GM12878 (cell line): ENCODE results near the gene TMEM37. TPM values are rescaled to one million over a fixed set of nuclear protein-coding genes. Genes with fewer than 3 reads are reported as not detected.

ENCODE experiments used
- ATAC-seq: fragments of 200-7000 bp; cut with Tn5 transposase; 3 replicates; pipeline ENCODE4 v1.9.1; 2020; ENCODE audit warnings: mild to moderate bottlenecking, moderate library complexity
- BruUV-seq: library from RNA; stranded (reverse); fragments of 400-500 nt; replicated peaks from 2 replicates; lab custom pipeline; 2021; lab: Mats Ljungman, UMichigan
- CTCF ChIA-PET: fragments of 300-600 bp; sonication (Branson Sonifier 250); formaldehyde crosslinking; extraction: SDS; loops from one replicate; lab custom pipeline; 2021; ENCODE audit warnings: inconsistent platforms; lab: Yijun Ruan, JAX
- POLR2A ChIA-PET: fragments of 350-600 bp; formaldehyde crosslinking; extraction: SDS; loops from one replicate; lab custom pipeline; 2021; ENCODE audit warnings: inconsistent platforms; lab: Charles Lee
- RAD21 ChIA-PET: fragments of 300-600 bp; sonication (Branson Sonifier 250); formaldehyde crosslinking; loops from one replicate; lab custom pipeline; 2023; ENCODE audit warnings: antibody characterized with exemption; ENCODE audit not compliant: unreplicated experiment; lab: Charles Lee
- SMC1A ChIA-PET: fragments of 300-600 bp; sonication (Branson Sonifier 250); formaldehyde crosslinking; loops from one replicate; lab custom pipeline; 2023; ENCODE audit not compliant: unreplicated experiment, uncharacterized antibody; lab: Charles Lee
- DNase-seq: peaks from one replicate; pipeline ENCODE4 v3.0.0-alpha.2; 2011; ENCODE audit warnings: low read depth, low spot score
- FAIRE-seq: peaks from 3 replicates; lab custom pipeline; 2011; peaks lifted over from hg19 to GRCh38; lab: Jason Lieb, UNC
- H2AFZ ChIP-seq: 2 replicates; pipeline ENCODE4 v1.6.0; 2011; ENCODE audit warnings: low read depth, low read length, control low read depth; ENCODE audit not compliant: control insufficient read depth
- H3K27ac ChIP-seq: 2 replicates; pipeline ENCODE4 v1.5.1; 2011; ENCODE audit warnings: control low read depth; ENCODE audit not compliant: control insufficient read depth, insufficient read depth
- H3K27me3 ChIP-seq, 2 experiments: replicated peaks in 1 of 2; 2 replicates each; pipeline versions ENCODE4 v1.6.0 to v1.6.1; 2011; ENCODE audit warnings: low read length in 1 of 2; ENCODE audit not compliant: control insufficient read depth in 2 of 2, insufficient read depth in 2 of 2
- H3K36me3 ChIP-seq, 2 experiments: 2 replicates each; pipeline ENCODE4 v1.5.1; 2011; ENCODE audit warnings: low read length in 1 of 2; ENCODE audit not compliant: control insufficient read depth in 2 of 2, insufficient read depth in 2 of 2
- H3K4me1 ChIP-seq: 2 replicates; pipeline ENCODE4 v1.6.1; 2011; ENCODE audit warnings: mild to moderate bottlenecking, low read length, moderate library complexity, mixed read lengths; ENCODE audit not compliant: control insufficient read depth, insufficient read depth
- H3K4me2 ChIP-seq: 2 replicates; pipeline ENCODE4 v1.6.0; 2011; ENCODE audit warnings: control low read depth; ENCODE audit not compliant: control insufficient read depth, insufficient read depth
- H3K4me3 ChIP-seq: fragments of 200-600 bp; sonication (generic); 2 replicates; pipeline ENCODE4 v1.5.1; 2016
- H3K79me2 ChIP-seq: 2 replicates; pipeline ENCODE4 v1.6.0; 2011; ENCODE audit warnings: low read length; ENCODE audit not compliant: control insufficient read depth, insufficient read depth
- H3K9ac ChIP-seq: 2 replicates; pipeline ENCODE4 v1.8.0; 2011; ENCODE audit warnings: low read length, control low read depth, mixed read lengths; ENCODE audit not compliant: control insufficient read depth, insufficient read depth
- H3K9me3 ChIP-seq: replicated peaks from 3 replicates; pipeline ENCODE4 v1.5.1; 2011; ENCODE audit warnings: mild to moderate bottlenecking, low read length; ENCODE audit not compliant: control insufficient read depth, insufficient read depth
- H4K20me1 ChIP-seq: 2 replicates; pipeline ENCODE4 v1.6.0; 2011; ENCODE audit not compliant: control insufficient read depth, insufficient read depth
- CBX5 ChIP-seq: sonication (generic); IDR thresholded peaks from 2 replicates; pipeline ENCODE4 v1.6.1; 2016; ENCODE audit warnings: low read depth, moderate library complexity, mild to moderate bottlenecking, inconsistent platforms
- EGR1 ChIP-seq, 2 experiments: IDR thresholded peaks; 1 replicate in 1 of 2; 2 replicates in 1 of 2; pipeline ENCODE4 v1.6.1; 2011 to 2012; ENCODE audit warnings: low read depth in 2 of 2, low read length in 2 of 2, borderline replicate concordance in 1 of 2, mild to moderate bottlenecking in 1 of 2, moderate library complexity in 1 of 2
- EP300 ChIP-seq, 2 experiments: fragments of 150-350 bp in 1 of 2; IDR thresholded peaks; 2 replicates each; pipeline ENCODE4 v1.6.1; 2011 to 2012; ENCODE audit warnings: low read depth in 2 of 2, low read length in 2 of 2, borderline replicate concordance in 1 of 2, improper control_type of control experiment in 1 of 2, inconsistent platforms in 1 of 2; ENCODE audit not compliant: control insufficient read depth in 1 of 2
- FOS ChIP-seq: IDR thresholded peaks from 3 replicates; pipeline ENCODE4 v1.6.1; 2011; ENCODE audit warnings: borderline replicate concordance; ENCODE audit not compliant: insufficient read length; ENCODE audit errors: extremely low read depth
- FOXK2 ChIP-seq: fragments of 450-650 bp; IDR thresholded peaks from 2 replicates; pipeline ENCODE4 v1.6.1; 2017; ENCODE audit warnings: mild to moderate bottlenecking, moderate library complexity
- IRF4 ChIP-seq: IDR thresholded peaks from 2 replicates; pipeline ENCODE4 v1.6.1; 2011; ENCODE audit warnings: low read depth, low read length
- PBX3 ChIP-seq: IDR thresholded peaks from 2 replicates; pipeline ENCODE4 v1.6.1; 2011; ENCODE audit warnings: mild to moderate bottlenecking, low read depth, low read length, moderate library complexity; ENCODE audit not compliant: insufficient replicate concordance
- RELA ChIP-seq: fragments of 450-650 bp; IDR thresholded peaks from 2 replicates; pipeline ENCODE4 v1.8.0; 2014; ENCODE audit warnings: borderline replicate concordance; ENCODE audit not compliant: partially characterized antibody
- RUNX3 ChIP-seq: IDR thresholded peaks from 2 replicates; pipeline ENCODE4 v1.6.1; 2012; ENCODE audit warnings: low read length, inconsistent platforms
- SKIL ChIP-seq: fragments of 450-650 bp; IDR thresholded peaks from 2 replicates; pipeline ENCODE4 v1.6.1; 2017; ENCODE audit warnings: mild to moderate bottlenecking, low read depth, inconsistent platforms; ENCODE audit not compliant: poor library complexity, severe bottlenecking
- SMC3 ChIP-seq: IDR thresholded peaks from 2 replicates; pipeline ENCODE4 v1.6.1; 2011; ENCODE audit warnings: low read length, improper control_type of control experiment, borderline replicate concordance
- SP1 ChIP-seq: IDR thresholded peaks from one replicate; pipeline ENCODE4 v1.6.1; 2011; ENCODE audit warnings: low read depth, low read length
- SPI1 ChIP-seq: IDR thresholded peaks from 2 replicates; pipeline ENCODE4 v1.6.1; 2011; ENCODE audit warnings: low read depth, mild to moderate bottlenecking, low read length, moderate library complexity, borderline replicate concordance; ENCODE audit not compliant: insufficient read depth
- WRNIP1 ChIP-seq: IDR thresholded peaks from 2 replicates; pipeline ENCODE4 v1.6.1; 2011; ENCODE audit warnings: low read depth, low read length, improper control_type of control experiment, borderline replicate concordance
- ZBTB40 ChIP-seq: fragments of 450-650 bp; IDR thresholded peaks from 2 replicates; pipeline ENCODE4 v1.6.1; 2016; ENCODE audit warnings: mild to moderate bottlenecking, moderate library complexity, borderline replicate concordance
- WGBS: methylation state at CpG from one replicate; pipeline ENCODE4 v1.1.6; 2016; ENCODE audit warnings: low lambda C conversion rate; ENCODE audit not compliant: insufficient replicate concordance, insufficient coverage; ENCODE audit errors: missing lambda C conversion rate; 5-methylcytosine and 5-hydroxymethylcytosine counted together
- in situ Hi-C: fragments of 300-500 bp; cut with MboI; formaldehyde crosslinking; loops from 9 replicates; pipeline ENCODE4 v1.14.3; 2018; ENCODE audit warnings: mixed read lengths
- intact Hi-C: fragments of 100-400 bp; cut with micrococcal nuclease; formaldehyde crosslinking; loops from one replicate; pipeline ENCODE4 v1.14.2; 2022; ENCODE audit not compliant: unreplicated experiment
- polyA plus RNA-seq, 11 experiments: library from polyadenylated mRNA; depleted of rRNA in 4 of 11; unstranded in 6 of 11; stranded (reverse) in 5 of 11; fragments of >200 nt; fragmentation: Nextera tagmentation in 4 of 11; fragmentation: Illumina TruSeq in 1 of 11; extraction: Ambion mirVana in 4 of 11; extraction: Trizol in 1 of 11; gene quantifications; 1 replicate in 1 of 11; 2 replicates in 10 of 11; pipeline versions ENCODE4 v1.2.1 to v1.2.3, GENCODE V29; 2011 to 2016; ENCODE audit warnings: inconsistent platforms in 2 of 11, missing spikeins in 2 of 11, low read depth in 1 of 11
- total RNA-seq, 4 experiments: library from RNA; depleted of rRNA in 3 of 4; stranded (reverse); fragments of >200 nt in 3 of 4; fragmentation: Illumina TruSeq in 1 of 4; extraction: Trizol in 1 of 4; gene quantifications; 2 replicates each; pipeline versions ENCODE4 v1.2.1 to v1.2.3, GENCODE V29; 2013 to 2021

TMEM37 gene
- total and polyA plus RNA-seq, 10 of the 15 experiments (the other 5 are each of a cell fraction or from before 2014, with no cell fraction given), result 0.07 to 0.67 (median 0.24) TPM; not detected in 3

GRCh38 chr2:119441376-119442225 is 9.9 kb downstream of the TMEM37 start:
- ATAC-seq (no peak), DNase-seq (no peak), FAIRE-seq (no peak)
- no peaks in the 10 kb centered on the region for H3K4me1 ChIP-seq
- no peaks in the 10 kb centered on the region for H3K79me2 ChIP-seq
- no peaks in the 10 kb centered on the region for H3K27me3 ChIP-seq
- RAD21 ChIA-PET, result interaction anchor here (1.1 kb wide), 1 partner anchor 27 kb away, joined by 3 read pairs; no protein-coding TSS in a partner anchor
- 19% methylated on average over 8 of the region's 8 CpGs for WGBS
- no TSS peak for BruUV-seq
- H3K4me2 ChIP-seq, result no peak overlapping the region
- intact Hi-C loops, result no loop called here
- no peaks in the 10 kb centered on the region for H3K9me3 ChIP-seq
- in situ Hi-C loops, result no loop called here
- CTCF ChIA-PET, result interaction anchor here (1.0 to 1.3 kb wide), 6 partner anchors 29 to 45 kb away, joined by 3 to 6 read pairs (median 4); no protein-coding TSS in a partner anchor
- POLR2A ChIA-PET, result no interaction called here
- SMC1A ChIA-PET, result interaction anchor here (1.3 to 1.7 kb wide), 3 partner anchors 10 to 38 kb away, joined by 3 to 5 read pairs (median 3); no protein-coding TSS in a partner anchor
- no peaks in the 10 kb centered on the region for H4K20me1 ChIP-seq
- H2AFZ ChIP-seq, result no peak overlapping the region
- no peak overlapping the region for H3K4me3 ChIP-seq
- H3K36me3 ChIP-seq, result no peaks in the 10 kb centered on the region; a peak in 1 of 4 replicates
- no peak overlapping the region for H3K9ac ChIP-seq
- H3K27ac ChIP-seq, result no peak overlapping the region
- TF ChIP-seq SKIL (no peak), RELA (no peak), RUNX3 (no peak), SMC3 (no peak), EGR1 (IDR thresholded peaks at IDR 0.05; ENCODE audit: borderline replicate concordance in 1 of 2, low read depth in 2 of 2, low read length in 2 of 2) (no peak), CBX5 (no peak), SP1 (no peak), FOXK2 (no peak), WRNIP1 (no peak), SPI1 (no peak), IRF4 (no peak), FOS (no peak), EP300 (IDR thresholded peaks at IDR 0.05; ENCODE audit: borderline replicate concordance in 1 of 2, control insufficient read depth in 1 of 2, low read depth in 2 of 2, low read length in 2 of 2) (no peak), ZBTB40 (no peak), PBX3 (no peak)
